Trophoblast cell (in vitro differentiated cells and primary cell): ENCODE data around the gene TOR2A.

Experiments
- DNase-seq, 2 donors: peaks; one replicate each; pipeline ENCODE4 v3.0.0-alpha.2; 2016
- H2AFZ ChIP-seq: 2 replicates; pipeline ENCODE4 v1.6.1; 2013; ENCODE audit warnings: low read length, moderate library complexity, mild to moderate bottlenecking; ENCODE audit not compliant: insufficient read depth, poor library complexity
- H2AK5ac ChIP-seq: 2 replicates; pipeline ENCODE4 v1.6.1; 2013; ENCODE audit warnings: mild to moderate bottlenecking, low read length
- H2BK120ac ChIP-seq: 2 replicates; pipeline ENCODE4 v1.6.1; 2013; ENCODE audit warnings: low read length, mild to moderate bottlenecking, moderate library complexity; ENCODE audit not compliant: insufficient read depth, poor library complexity
- H2BK12ac ChIP-seq: 2 replicates; pipeline ENCODE4 v1.6.1; 2013; ENCODE audit warnings: mild to moderate bottlenecking, low read length, moderate library complexity
- H2BK5ac ChIP-seq: 2 replicates; pipeline ENCODE4 v1.6.1; 2013; ENCODE audit warnings: low read length, low read depth, moderate library complexity, mild to moderate bottlenecking; ENCODE audit not compliant: poor library complexity
- H3K14ac ChIP-seq: 2 replicates; pipeline ENCODE4 v1.6.1; 2013; ENCODE audit warnings: mild to moderate bottlenecking, low read length
- H3K18ac ChIP-seq: 2 replicates; pipeline ENCODE4 v1.6.1; 2013; ENCODE audit warnings: mild to moderate bottlenecking, low read length
- H3K23ac ChIP-seq: 2 replicates; pipeline ENCODE4 v1.6.1; 2013; ENCODE audit warnings: low read length
- H3K27ac ChIP-seq: 2 replicates; pipeline ENCODE4 v1.5.1; 2013; ENCODE audit warnings: low read depth, mild to moderate bottlenecking, inconsistent platforms, low read length, moderate library complexity
- H3K27me3 ChIP-seq: 2 replicates; pipeline ENCODE4 v1.6.1; 2013; ENCODE audit warnings: inconsistent platforms, mild to moderate bottlenecking, low read length, moderate library complexity; ENCODE audit not compliant: insufficient read depth
- H3K36me3 ChIP-seq, 2 experiments: 1 replicate in 1 of 2; 2 replicates in 1 of 2; pipeline ENCODE4 v1.6.1; 2013; ENCODE audit warnings: low read length in 2 of 2, mild to moderate bottlenecking in 2 of 2, moderate library complexity in 1 of 2; ENCODE audit not compliant: insufficient read depth in 2 of 2, control insufficient read depth in 1 of 2
- H3K4ac ChIP-seq: 2 replicates; pipeline ENCODE4 v1.6.1; 2013; ENCODE audit warnings: low read depth, mild to moderate bottlenecking, low read length, moderate library complexity
- H3K4me1 ChIP-seq, 2 experiments: 1 replicate in 1 of 2; 2 replicates in 1 of 2; pipeline ENCODE4 v1.6.1; 2013; ENCODE audit warnings: low read length in 2 of 2, mild to moderate bottlenecking in 2 of 2, moderate library complexity in 1 of 2; ENCODE audit not compliant: insufficient read depth in 2 of 2, control insufficient read depth in 1 of 2
- H3K4me2 ChIP-seq: 2 replicates; pipeline ENCODE4 v1.6.1; 2013; ENCODE audit warnings: inconsistent platforms, mild to moderate bottlenecking, low read length, moderate library complexity
- H3K4me3 ChIP-seq: 2 replicates; pipeline ENCODE4 v1.5.1; 2013; ENCODE audit warnings: mild to moderate bottlenecking, low read depth, low read length, inconsistent platforms
- H3K79me1 ChIP-seq: one replicate; pipeline ENCODE4 v1.6.1; 2013; ENCODE audit warnings: low read length
- H3K79me2 ChIP-seq: 2 replicates; pipeline ENCODE4 v1.6.1; 2013; ENCODE audit warnings: low read length, mild to moderate bottlenecking; ENCODE audit not compliant: control insufficient read depth, insufficient read depth, poor library complexity
- H3K9ac ChIP-seq: 2 replicates; pipeline ENCODE4 v1.6.1; 2013; ENCODE audit warnings: mild to moderate bottlenecking, low read length
- H3K9me3 ChIP-seq: 2 replicates; pipeline ENCODE4 v1.6.1; 2013; ENCODE audit warnings: low read depth, mild to moderate bottlenecking, control low read depth, inconsistent platforms, low read length; ENCODE audit not compliant: insufficient read depth
- H4K12ac ChIP-seq: 2 replicates; pipeline ENCODE4 v1.6.1; 2013; ENCODE audit warnings: low read depth, mild to moderate bottlenecking, low read length, moderate library complexity
- H4K8ac ChIP-seq: 2 replicates; pipeline ENCODE4 v1.6.1; 2013; ENCODE audit warnings: low read depth, mild to moderate bottlenecking, low read length, moderate library complexity
- H4K91ac ChIP-seq: one replicate; pipeline ENCODE4 v1.6.1; 2013; ENCODE audit warnings: low read depth, mild to moderate bottlenecking, low read length, moderate library complexity
- WGBS: extraction: QIAGEN DNeasy Blood & Tissue Kit; methylation state at CpG from one replicate; pipeline ENCODE4 v1.1.7; 2013; ENCODE audit warnings: missing lambda C conversion rate; ENCODE audit not compliant: insufficient read length, insufficient coverage; ENCODE audit errors: extremely low coverage; 5-methylcytosine and 5-hydroxymethylcytosine counted together

TOR2A gene

GRCh38 chr9:127693143-127693542 lies 42.0 kb downstream of the TOR2A start:
- Histone ChIP-seq H3K9ac (no peak overlapping the region), H3K79me2 (no peaks in the 10 kb centered on the region), H3K4ac (no peak overlapping the region), H3K27me3 (no peaks in the 10 kb centered on the region), H3K36me3 (peaks cover 11 to 13% of the 10 kb centered on the region in 2 experiments), H3K14ac (no peak overlapping the region), H3K18ac (no peak overlapping the region), H3K9me3 (no peaks in the 10 kb centered on the region), H4K12ac (no peak overlapping the region), H2BK5ac (no peak overlapping the region), H3K27ac (no peak overlapping the region), H3K4me1 (no peaks in the 10 kb centered on the region), H2AFZ (no peak overlapping the region), H4K91ac (no peak overlapping the region), H2BK12ac (no peak overlapping the region), H2BK120ac (no peak overlapping the region), H3K23ac (no peak overlapping the region), H2AK5ac (no peak overlapping the region), H3K79me1 (no peaks in the 10 kb centered on the region), H4K8ac (no peak overlapping the region), H3K4me2 (no peak overlapping the region), H3K4me3 (no peak overlapping the region)
- no CpG with 5 or more reads among the region's 10 CpGs for WGBS
- DNase-seq = no peak

GRCh38 chr9:127692071-127692470 lies 43.0 kb downstream of the TOR2A start:
- H2BK120ac ChIP-seq = no peak overlapping the region
- H3K9me3 ChIP-seq = no peaks in the 10 kb centered on the region
- no peak overlapping the region for H3K18ac ChIP-seq
- no peak overlapping the region for H2BK12ac ChIP-seq
- no peak overlapping the region for H4K8ac ChIP-seq
- H3K79me2 ChIP-seq = no peaks in the 10 kb centered on the region
- no CpG with 5 or more reads among the region's 20 CpGs for WGBS
- H3K4me2 ChIP-seq = no peak overlapping the region
- H3K23ac ChIP-seq = no peak overlapping the region
- no peak overlapping the region for H2AK5ac ChIP-seq
- no peak overlapping the region for H2AFZ ChIP-seq
- no peak overlapping the region for H4K91ac ChIP-seq
- H3K14ac ChIP-seq = no peak overlapping the region
- H3K79me1 ChIP-seq = no peaks in the 10 kb centered on the region
- peaks cover 0 to 2% of the 10 kb centered on the region in 2 experiments for H3K4me1 ChIP-seq
- peaks cover 11 to 15% of the 10 kb centered on the region in 2 experiments for H3K36me3 ChIP-seq
- H3K27ac ChIP-seq = no peak overlapping the region
- no peaks in the 10 kb centered on the region for H3K27me3 ChIP-seq
- no peak overlapping the region for H4K12ac ChIP-seq
- H2BK5ac ChIP-seq = no peak overlapping the region
- no peak for DNase-seq
- no peak overlapping the region for H3K9ac ChIP-seq
- no peak overlapping the region for H3K4me3 ChIP-seq
- no peak overlapping the region for H3K4ac ChIP-seq

GRCh38 chr9:127690735-127691134 lies 44.4 kb downstream of the TOR2A start:
- Histone ChIP-seq H4K12ac (no peak overlapping the region), H2AFZ (no peak overlapping the region), H3K36me3 (peaks cover 11 to 15% of the 10 kb centered on the region in 2 experiments), H3K14ac (no peak overlapping the region), H3K23ac (no peak overlapping the region), H3K79me1 (no peaks in the 10 kb centered on the region), H3K9me3 (no peaks in the 10 kb centered on the region), H3K4me2 (no peak overlapping the region), H3K4me3 (no peak overlapping the region), H3K4ac (no peak overlapping the region), H3K18ac (no peak overlapping the region), H3K79me2 (no peaks in the 10 kb centered on the region), H4K8ac (no peak overlapping the region), H3K9ac (no peak overlapping the region), H4K91ac (no peak overlapping the region), H2BK12ac (no peak overlapping the region), H2BK120ac (no peak overlapping the region), H2BK5ac (no peak overlapping the region), H3K27me3 (no peaks in the 10 kb centered on the region), H2AK5ac (no peak overlapping the region), H3K27ac (no peak overlapping the region), H3K4me1 (peaks cover 8 to 10% of the 10 kb centered on the region in 2 experiments)
- WGBS = no CpG with 5 or more reads among the region's 10 CpGs
- DNase-seq = no peak

- Histone ChIP-seq H3K36me3 (peaks cover 11 to 15% of the 10 kb centered on the region in 2 experiments), H3K4me1 (peaks cover 15 to 19% of the 10 kb centered on the region in 2 experiments), H4K12ac (no peak overlapping the region), H2BK120ac (no peak overlapping the region), H2AK5ac (no peak overlapping the region), H3K18ac (no peak overlapping the region), H3K14ac (no peak overlapping the region), H3K9ac (no peak overlapping the region), H4K8ac (no peak overlapping the region), H3K4ac (no peak overlapping the region), H3K79me2 (no peaks in the 10 kb centered on the region), H3K23ac (no peak overlapping the region), H3K27ac (no peak overlapping the region), H3K27me3 (no peaks in the 10 kb centered on the region), H3K4me3 (no peak overlapping the region), H3K79me1 (peaks cover 4% of the 10 kb centered on the region), H3K9me3 (no peaks in the 10 kb centered on the region), H2AFZ (no peak overlapping the region), H3K4me2 (no peak overlapping the region), H2BK12ac (no peak overlapping the region), H2BK5ac (no peak overlapping the region), H4K91ac (no peak overlapping the region)
- WGBS = no CpG with 5 or more reads among the region's 13 CpGs
- DNase-seq = no peak
These were observed 45.6 kb downstream of the TOR2A start for GRCh38 chr9:127689329-127690000.
